Endothelial cell of umbilical vein (primary cell): ENCODE measurements around the gene F2.

Experiments
- CTCF ChIP-seq, 2 donors: IDR thresholded peaks; 1 replicate in 1 of 2; 2 replicates in 1 of 2; pipeline ENCODE4 v1.5.1; 2011; ENCODE audit warnings: low read length in 2 of 2, mild to moderate bottlenecking in 2 of 2, moderate library complexity in 2 of 2, control low read depth in 1 of 2, inconsistent platforms in 1 of 2, low read depth in 1 of 2; ENCODE audit not compliant: insufficient read depth in 1 of 2; ENCODE audit errors: extremely low read depth in 1 of 2
- GATA2 ChIP-seq: IDR thresholded peaks from 2 replicates; pipeline ENCODE4 v1.7.0; 2011; ENCODE audit warnings: low read depth, mild to moderate bottlenecking, moderate library complexity, mixed read lengths, low read length; ENCODE audit not compliant: insufficient read length, insufficient read depth
- POLR2A ChIP-seq: IDR thresholded peaks from 2 replicates; pipeline ENCODE4 v1.6.1; 2012; ENCODE audit warnings: low read depth, mild to moderate bottlenecking, control low read depth, low read length

GRCh38 chr11:46745328-46745727 is 26.3 kb downstream of the F2 start:
- TF ChIP-seq GATA2 (no peak), CTCF (IDR thresholded peaks at IDR 0.05; ENCODE audit: extremely low read depth in 1 of 2, insufficient read depth in 1 of 2, low read depth in 1 of 2, low read length in 2 of 2) (no peak), POLR2A (no peak)
